Nephron (organoid): ENCODE results near the gene GET4.
A peak's percentile ranks its signal among the peaks of the same experiment; 100 is the strongest.
"Not testable (repeated sequence)": the region's sequence is repeated elsewhere in the genome, so short reads cannot be mapped to it uniquely, and the experiment has no call there.

Experiments used
- H3K27ac Mint-ChIP-seq, 3 experiments: 2 replicates each; pipeline ENCODE4 v1.8.0; 2020; ENCODE audit warnings: mixed read lengths in 3 of 3, mild to moderate bottlenecking in 2 of 3, moderate library complexity in 1 of 3
- H3K27me3 Mint-ChIP-seq: 2 replicates; pipeline ENCODE4 v1.8.0; 2021; ENCODE audit warnings: low read depth, mild to moderate bottlenecking, moderate library complexity, mixed read lengths
- H3K36me3 Mint-ChIP-seq: 2 replicates; pipeline ENCODE4 v1.8.0; 2020; ENCODE audit warnings: low read depth, mixed read lengths
- H3K4me1 Mint-ChIP-seq: 2 replicates; pipeline ENCODE4 v1.8.0; 2020; ENCODE audit warnings: mixed read lengths
- H3K4me3 Mint-ChIP-seq, 3 experiments: 2 replicates each; pipeline ENCODE4 v1.8.0; 2020; ENCODE audit warnings: mild to moderate bottlenecking in 3 of 3, mixed read lengths in 3 of 3, moderate library complexity in 2 of 3
- H3K9me3 Mint-ChIP-seq: 2 replicates; pipeline ENCODE4 v1.8.0; 2020; ENCODE audit warnings: mixed read lengths
- TF ChIP-seq, protein P1 (sequence below), 3 experiments: fragments of 200-600 bp; sonication (generic); IDR thresholded peaks; one replicate each; pipeline ENCODE4 v1.5.0; 2021; ENCODE audit warnings: antibody characterized with exemption in 3 of 3; ENCODE audit not compliant: unreplicated experiment in 3 of 3

GET4 gene

GRCh38 chr7:871900-872537 is 4.3 kb upstream of the GET4 start:
- peak overlapping the region in 1 of 3 experiments; percentile 55 for H3K27ac Mint-ChIP-seq
- H3K9me3 Mint-ChIP-seq: no peaks in the 10 kb centered on the region
- TF ChIP-seq, protein P1, sequence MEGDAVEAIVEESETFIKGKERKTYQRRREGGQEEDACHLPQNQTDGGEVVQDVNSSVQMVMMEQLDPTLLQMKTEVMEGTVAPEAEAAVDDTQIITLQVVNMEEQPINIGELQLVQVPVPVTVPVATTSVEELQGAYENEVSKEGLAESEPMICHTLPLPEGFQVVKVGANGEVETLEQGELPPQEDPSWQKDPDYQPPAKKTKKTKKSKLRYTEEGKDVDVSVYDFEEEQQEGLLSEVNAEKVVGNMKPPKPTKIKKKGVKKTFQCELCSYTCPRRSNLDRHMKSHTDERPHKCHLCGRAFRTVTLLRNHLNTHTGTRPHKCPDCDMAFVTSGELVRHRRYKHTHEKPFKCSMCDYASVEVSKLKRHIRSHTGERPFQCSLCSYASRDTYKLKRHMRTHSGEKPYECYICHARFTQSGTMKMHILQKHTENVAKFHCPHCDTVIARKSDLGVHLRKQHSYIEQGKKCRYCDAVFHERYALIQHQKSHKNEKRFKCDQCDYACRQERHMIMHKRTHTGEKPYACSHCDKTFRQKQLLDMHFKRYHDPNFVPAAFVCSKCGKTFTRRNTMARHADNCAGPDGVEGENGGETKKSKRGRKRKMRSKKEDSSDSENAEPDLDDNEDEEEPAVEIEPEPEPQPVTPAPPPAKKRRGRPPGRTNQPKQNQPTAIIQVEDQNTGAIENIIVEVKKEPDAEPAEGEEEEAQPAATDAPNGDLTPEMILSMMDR (IDR thresholded peaks at IDR 0.05; ENCODE audit: unreplicated experiment in 3 of 3): no peak
- H3K36me3 Mint-ChIP-seq: peaks cover 50% of the 10 kb centered on the region
- no peaks in the 10 kb centered on the region for H3K27me3 Mint-ChIP-seq
- no peak overlapping the region for H3K4me3 Mint-ChIP-seq
- peaks cover 28% of the 10 kb centered on the region for H3K4me1 Mint-ChIP-seq

- Mint-ChIP-seq H3K4me1 (peaks cover 22% of the 10 kb centered on the region), H3K36me3 (peaks cover 43% of the 10 kb centered on the region), H3K27ac (peak overlapping the region in 1 of 3 experiments; percentile 75)
- not testable (repeated sequence) for H3K4me3 Mint-ChIP-seq, H3K9me3 Mint-ChIP-seq, H3K27me3 Mint-ChIP-seq
Measured at GRCh38 chr7:872685-873084, 3.7 kb upstream of the GET4 start.

- TF ChIP-seq, protein P1 (IDR thresholded peaks at IDR 0.05; ENCODE audit: unreplicated experiment in 3 of 3): peak; percentile 80 to 92 (median 89)
- H3K4me3 Mint-ChIP-seq: peak overlapping the region; percentile 21 to 53 (median 41)
- peaks cover 43% of the 10 kb centered on the region for H3K36me3 Mint-ChIP-seq
- no peaks in the 10 kb centered on the region for H3K27me3 Mint-ChIP-seq
- peaks cover 26% of the 10 kb centered on the region for H3K4me1 Mint-ChIP-seq
- no peaks in the 10 kb centered on the region for H3K9me3 Mint-ChIP-seq
- peak overlapping the region; percentile 75 to 94 (median 82) for H3K27ac Mint-ChIP-seq
Measured at GRCh38 chr7:873367-874002, 2.9 kb upstream of the GET4 start.

GRCh38 chr7:874031-874749 is 2.2 kb upstream of the GET4 start:
- TF ChIP-seq, protein P1 (IDR thresholded peaks at IDR 0.05; ENCODE audit: unreplicated experiment in 3 of 3): no peak
- no peaks in the 10 kb centered on the region for H3K27me3 Mint-ChIP-seq
- peaks cover 29% of the 10 kb centered on the region for H3K4me1 Mint-ChIP-seq
- H3K36me3 Mint-ChIP-seq: peaks cover 42% of the 10 kb centered on the region
- H3K27ac Mint-ChIP-seq: peak overlapping the region; percentile 75 to 94 (median 82)
- no peaks in the 10 kb centered on the region for H3K9me3 Mint-ChIP-seq
- H3K4me3 Mint-ChIP-seq: peak overlapping the region in 2 of 3 experiments; percentile 8 to 50

DNA sequence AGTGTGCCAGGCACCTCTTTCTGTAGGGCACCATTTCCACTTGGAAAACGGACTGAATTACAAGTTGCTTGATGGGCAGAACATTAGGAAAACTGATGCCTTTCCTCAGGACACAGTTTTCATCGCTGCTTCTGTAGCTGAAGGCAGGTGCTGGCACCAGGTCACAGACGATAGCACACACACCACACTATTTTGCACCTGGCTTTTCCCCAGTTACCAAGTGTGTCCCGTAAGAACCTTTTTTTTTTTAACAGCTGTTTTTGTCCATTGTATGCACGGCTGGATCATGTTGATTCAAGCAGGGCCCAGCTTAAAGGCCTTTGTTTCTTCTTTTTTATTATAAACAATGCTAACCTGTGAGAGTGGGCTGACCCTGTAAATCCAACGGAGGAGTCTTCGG is 1.3 kb upstream of the GET4 start:
- TF ChIP-seq, protein P1 (IDR thresholded peaks at IDR 0.05; ENCODE audit: unreplicated experiment in 3 of 3): no peak
- Mint-ChIP-seq H3K36me3 (peaks cover 37% of the 10 kb centered on the region), H3K9me3 (no peaks in the 10 kb centered on the region), H3K4me1 (peaks cover 34% of the 10 kb centered on the region), H3K27ac (peak overlapping the region; percentile 51 to 63 (median 53)), H3K27me3 (no peaks in the 10 kb centered on the region), H3K4me3 (peak overlapping the region; percentile 13 to 60 (median 56))

GRCh38 chr7:875476-876076 is 778 bp upstream of the GET4 start:
- Mint-ChIP-seq H3K36me3 (peaks cover 34% of the 10 kb centered on the region), H3K9me3 (no peaks in the 10 kb centered on the region), H3K4me3 (peak overlapping the region in 1 of 3 experiments; percentile 56), H3K4me1 (peaks cover 39% of the 10 kb centered on the region), H3K27ac (no peak overlapping the region), H3K27me3 (no peaks in the 10 kb centered on the region)
- TF ChIP-seq, protein P1 (IDR thresholded peaks at IDR 0.05; ENCODE audit: unreplicated experiment in 3 of 3): no peak
